Endothelial cell of umbilical vein (primary cell): ENCODE measurements around the gene AHNAK2. TPM values are rescaled to one million over a fixed set of nuclear protein-coding genes. Genes with fewer than 3 reads are reported as not detected.

ENCODE experiments used
- BruUV-seq: library from RNA; stranded (reverse); fragments of 400-500 nt; replicated peaks from 2 replicates; lab custom pipeline; 2021; lab: Mats Ljungman, UMichigan
- CTCF ChIA-PET: fragments of 300-600, 350-600 bp; sonication (Branson Sonifier 250); formaldehyde crosslinking; loops from one replicate; lab custom pipeline; 2021; ENCODE audit warnings: antibody characterized with exemption, inconsistent platforms; lab: Charles Lee
- POLR2A ChIA-PET: fragments of 300-600, 350-600 bp; sonication (Branson Sonifier 250); formaldehyde crosslinking; loops from one replicate; lab custom pipeline; 2021; ENCODE audit warnings: antibody characterized with exemption, inconsistent platforms; lab: Charles Lee
- DNase-seq: peaks from one replicate; pipeline ENCODE4 v3.0.0-alpha.2; 2011; ENCODE audit warnings: low read depth, low spot score
- FAIRE-seq: peaks from 2 replicates; lab custom pipeline; 2011; peaks lifted over from hg19 to GRCh38; lab: Jason Lieb, UNC
- H2AFZ ChIP-seq: 2 replicates; pipeline ENCODE4 v1.6.0; 2012; ENCODE audit warnings: low read depth, low read length, control low read depth, inconsistent platforms
- H3K27ac ChIP-seq: 2 replicates; pipeline ENCODE4 v1.5.1; 2011; ENCODE audit warnings: low read depth, mild to moderate bottlenecking, control low read depth, low read length, moderate library complexity; ENCODE audit not compliant: insufficient read depth
- H3K27me3 ChIP-seq, 2 experiments: 2 replicates each; pipeline versions ENCODE4 v1.6.0 to v1.6.1; 2011; ENCODE audit warnings: low read length in 2 of 2, mixed read lengths in 1 of 2; ENCODE audit not compliant: control insufficient read depth in 2 of 2, insufficient read depth in 2 of 2
- H3K36me3 ChIP-seq, 2 experiments: 2 replicates in 1 of 2; 3 replicates in 1 of 2; pipeline ENCODE4 v1.5.1; 2011; ENCODE audit warnings: low read length in 2 of 2, mild to moderate bottlenecking in 1 of 2, moderate library complexity in 1 of 2; ENCODE audit not compliant: control insufficient read depth in 2 of 2, insufficient read depth in 2 of 2; ENCODE audit errors: extremely low read depth in 1 of 2
- H3K4me1 ChIP-seq: 3 replicates; pipeline ENCODE4 v1.5.1; 2011; ENCODE audit warnings: mild to moderate bottlenecking, low read length; ENCODE audit not compliant: control insufficient read depth, insufficient read depth; ENCODE audit errors: extremely low read depth
- H3K4me2 ChIP-seq: 2 replicates; pipeline ENCODE4 v1.6.1; 2011; ENCODE audit warnings: low read length, control low read depth, mixed read lengths; ENCODE audit not compliant: insufficient read depth
- H3K4me3 ChIP-seq, 3 experiments: fragments of 200-600 bp in 1 of 3; sonication (generic), shearing (Covaris generic) in 1 of 3; replicated peaks in 1 of 3; 2 replicates each; pipeline ENCODE4 v1.5.1; 2011 to 2016; ENCODE audit warnings: control low read depth in 3 of 3, low read length in 3 of 3, mild to moderate bottlenecking in 2 of 3, inconsistent platforms in 1 of 3, low read depth in 1 of 3, moderate library complexity in 1 of 3; ENCODE audit not compliant: insufficient read depth in 1 of 3
- H3K79me2 ChIP-seq: 2 replicates; pipeline ENCODE4 v1.6.0; 2012; ENCODE audit warnings: low read length, inconsistent platforms; ENCODE audit not compliant: control insufficient read depth, insufficient read depth
- H3K9ac ChIP-seq: replicated peaks from 2 replicates; pipeline ENCODE3; 2011; ENCODE audit warnings: low read length, control low read depth; ENCODE audit not compliant: insufficient read depth; ENCODE audit errors: extremely low read depth
- H3K9me1 ChIP-seq: replicated peaks from 3 replicates; pipeline ENCODE4 v1.6.0; 2011; ENCODE audit warnings: mild to moderate bottlenecking, low read length; ENCODE audit not compliant: control insufficient read depth, insufficient read depth; ENCODE audit errors: extremely low read depth
- H3K9me3 ChIP-seq: replicated peaks from 2 replicates; pipeline ENCODE4 v1.5.1; 2012; ENCODE audit warnings: low read length, inconsistent platforms; ENCODE audit not compliant: control insufficient read depth, insufficient read depth
- H4K20me1 ChIP-seq: replicated peaks from 2 replicates; pipeline ENCODE3; 2011; ENCODE audit warnings: mild to moderate bottlenecking, low read length; ENCODE audit not compliant: control insufficient read depth, insufficient read depth; ENCODE audit errors: extremely low read depth
- EZH2 ChIP-seq: IDR thresholded peaks from 2 replicates; pipeline ENCODE4 v1.6.1; 2012; ENCODE audit warnings: borderline replicate concordance, low read depth, mild to moderate bottlenecking, moderate library complexity, low read length, inconsistent platforms; ENCODE audit not compliant: severe bottlenecking
- FOS ChIP-seq: IDR thresholded peaks from 2 replicates; pipeline ENCODE4 v1.6.1; 2011; ENCODE audit warnings: mild to moderate bottlenecking, low read length, moderate library complexity, borderline replicate concordance; ENCODE audit not compliant: insufficient read depth
- GATA2 ChIP-seq: IDR thresholded peaks from 2 replicates; pipeline ENCODE4 v1.7.0; 2011; ENCODE audit warnings: low read depth, mild to moderate bottlenecking, moderate library complexity, mixed read lengths, low read length; ENCODE audit not compliant: insufficient read length, insufficient read depth
- JUN ChIP-seq: IDR thresholded peaks from 2 replicates; pipeline ENCODE4 v1.6.1; 2011; ENCODE audit warnings: borderline replicate concordance, low read depth; ENCODE audit not compliant: insufficient read length, insufficient read depth
- MYC ChIP-seq: IDR thresholded peaks from one replicate; pipeline ENCODE4 v1.6.1; 2011; ENCODE audit warnings: mild to moderate bottlenecking, low read depth, low read length
- POLR2A ChIP-seq: IDR thresholded peaks from 2 replicates; pipeline ENCODE4 v1.6.1; 2012; ENCODE audit warnings: low read depth, mild to moderate bottlenecking, control low read depth, low read length
- POLR2AphosphoS5 ChIP-seq: IDR thresholded peaks from 2 replicates; pipeline ENCODE4 v1.6.1; 2012; ENCODE audit warnings: low read depth, mild to moderate bottlenecking, control low read depth, low read length, moderate library complexity; ENCODE audit not compliant: insufficient read depth
- dilution Hi-C: fragments of 300-500 bp; cut with MboI; formaldehyde crosslinking; loops from one replicate; pipeline ENCODE4 v1.15.0; 2019; ENCODE audit warnings: low sequenced_read_pairs; ENCODE audit not compliant: extremely low pct_ligation_motif_present
- intact Hi-C: fragments of 100-400 bp; cut with micrococcal nuclease; formaldehyde crosslinking; loops from one replicate; pipeline ENCODE4 v1.10.0; 2022
- polyA plus RNA-seq, 4 experiments: library from polyadenylated mRNA; depleted of rRNA in 3 of 4; stranded (reverse) in 3 of 4; unstranded in 1 of 4; fragments of >200 nt; gene quantifications; 2 replicates each; pipeline versions ENCODE4 v1.2.1 to v1.2.3, GENCODE V29; 2011 to 2012; ENCODE audit warnings: missing spikeins in 1 of 4
- total RNA-seq: library from RNA; stranded (reverse); gene quantifications from 2 replicates; pipeline ENCODE4 v1.2.3, GENCODE V29; 2021
- TF ChIP-seq, protein P1 (sequence below), 2 donors: IDR thresholded peaks; 1 replicate in 1 of 2; 2 replicates in 1 of 2; pipeline ENCODE4 v1.5.1; 2011; ENCODE audit warnings: low read length in 2 of 2, mild to moderate bottlenecking in 2 of 2, moderate library complexity in 2 of 2, control low read depth in 1 of 2, inconsistent platforms in 1 of 2, low read depth in 1 of 2; ENCODE audit not compliant: insufficient read depth in 1 of 2; ENCODE audit errors: extremely low read depth in 1 of 2
- TF ChIP-seq, protein P2 (sequence below): IDR thresholded peaks from 2 replicates; pipeline ENCODE4 v1.6.1; 2011; ENCODE audit not compliant: insufficient read depth, insufficient read length

AHNAK2 gene
- total and polyA plus RNA-seq, 2 donors (not counting 3 experiments of a cell fraction or from before 2014, with no cell fraction given), result 17.7 to 68.7 TPM

DNA sequence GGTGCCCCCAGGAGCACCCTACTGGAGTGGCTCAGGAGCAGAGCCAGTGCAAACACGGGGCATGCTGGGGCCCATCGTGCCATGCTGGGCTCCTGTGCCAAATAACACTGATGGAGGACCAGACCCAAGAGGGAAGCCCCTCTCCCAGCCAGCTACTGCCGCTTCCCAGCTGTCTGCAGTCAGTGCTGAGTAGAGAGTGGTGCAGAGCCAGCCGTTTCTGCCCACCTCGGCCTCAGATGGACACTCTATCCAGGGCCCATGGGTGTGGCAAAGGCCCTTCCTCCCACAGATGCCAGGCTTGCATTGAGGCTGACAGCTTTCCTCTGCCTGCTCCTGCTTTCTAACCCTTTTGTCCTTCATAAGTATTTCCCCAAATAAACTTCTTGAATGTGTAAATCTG lies 20.6 kb upstream of the AHNAK2 start:
- no peaks in the 10 kb centered on the region for H3K9me1 ChIP-seq
- H3K27me3 ChIP-seq, result no peaks in the 10 kb centered on the region
- no peaks in the 10 kb centered on the region for H3K79me2 ChIP-seq
- H3K36me3 ChIP-seq, result no peaks in the 10 kb centered on the region
- H3K27ac ChIP-seq, result no peak overlapping the region
- no peak overlapping the region for H3K4me3 ChIP-seq
- FAIRE-seq (no peak), DNase-seq (no peak)
- no peak overlapping the region for H2AFZ ChIP-seq
- H3K9me3 ChIP-seq, result no peaks in the 10 kb centered on the region
- no peaks in the 10 kb centered on the region for H3K4me1 ChIP-seq
- dilution Hi-C loops (no loop called here), intact Hi-C loops (no loop called here)
- H3K9ac ChIP-seq, result no peak overlapping the region
- CTCF ChIA-PET, result interaction anchor here (2.4 kb wide), 1 partner anchor 47 kb away, joined by 10 read pairs; no protein-coding TSS in a partner anchor
- POLR2A ChIA-PET, result no interaction called here
- H4K20me1 ChIP-seq, result no peaks in the 10 kb centered on the region
- no TSS peak for BruUV-seq
- no peak for TF ChIP-seq GATA2
- no peak overlapping the region for H3K4me2 ChIP-seq

DNA sequence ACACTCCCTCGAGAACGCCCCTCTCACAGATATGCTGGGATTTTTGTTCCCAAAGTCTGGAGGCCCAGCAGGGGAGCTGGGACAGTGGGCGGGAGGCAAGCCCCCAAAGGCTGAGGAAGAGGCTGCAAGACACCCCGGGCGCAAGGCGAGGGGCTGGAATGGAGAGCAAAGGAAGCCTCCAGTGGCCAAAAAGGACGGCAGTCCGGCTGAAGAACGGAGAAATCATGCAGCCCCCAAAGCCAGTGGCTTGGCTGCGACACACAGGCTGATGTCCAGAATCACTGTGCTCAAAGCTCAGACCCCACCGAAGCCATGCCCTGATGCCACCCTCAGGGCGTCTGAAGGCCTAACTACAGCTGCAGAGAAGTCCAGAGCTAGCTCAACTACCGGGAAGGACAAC lies 18.3 kb upstream of the AHNAK2 start:
- Histone ChIP-seq H3K9me1 (no peaks in the 10 kb centered on the region), H2AFZ (no peak overlapping the region), H3K79me2 (no peaks in the 10 kb centered on the region), H3K36me3 (peaks cover 0 to 2% of the 10 kb centered on the region in 2 experiments), H3K27me3 (no peaks in the 10 kb centered on the region), H3K4me1 (no peaks in the 10 kb centered on the region), H4K20me1 (no peaks in the 10 kb centered on the region), H3K27ac (no peak overlapping the region), H3K9ac (no peak overlapping the region), H3K4me2 (no peak overlapping the region), H3K4me3 (no peak overlapping the region), H3K9me3 (no peaks in the 10 kb centered on the region)
- CTCF ChIA-PET, result no interaction called here
- POLR2A ChIA-PET, result no interaction called here
- dilution Hi-C loops (no loop called here), intact Hi-C loops (no loop called here)
- no peak for DNase-seq
- TF ChIP-seq FOS (no peak), EZH2 (no peak), POLR2AphosphoS5 (no peak), JUN (no peak), POLR2A (no peak), GATA2 (no peak), MYC (no peak)
- TF ChIP-seq, protein P1, sequence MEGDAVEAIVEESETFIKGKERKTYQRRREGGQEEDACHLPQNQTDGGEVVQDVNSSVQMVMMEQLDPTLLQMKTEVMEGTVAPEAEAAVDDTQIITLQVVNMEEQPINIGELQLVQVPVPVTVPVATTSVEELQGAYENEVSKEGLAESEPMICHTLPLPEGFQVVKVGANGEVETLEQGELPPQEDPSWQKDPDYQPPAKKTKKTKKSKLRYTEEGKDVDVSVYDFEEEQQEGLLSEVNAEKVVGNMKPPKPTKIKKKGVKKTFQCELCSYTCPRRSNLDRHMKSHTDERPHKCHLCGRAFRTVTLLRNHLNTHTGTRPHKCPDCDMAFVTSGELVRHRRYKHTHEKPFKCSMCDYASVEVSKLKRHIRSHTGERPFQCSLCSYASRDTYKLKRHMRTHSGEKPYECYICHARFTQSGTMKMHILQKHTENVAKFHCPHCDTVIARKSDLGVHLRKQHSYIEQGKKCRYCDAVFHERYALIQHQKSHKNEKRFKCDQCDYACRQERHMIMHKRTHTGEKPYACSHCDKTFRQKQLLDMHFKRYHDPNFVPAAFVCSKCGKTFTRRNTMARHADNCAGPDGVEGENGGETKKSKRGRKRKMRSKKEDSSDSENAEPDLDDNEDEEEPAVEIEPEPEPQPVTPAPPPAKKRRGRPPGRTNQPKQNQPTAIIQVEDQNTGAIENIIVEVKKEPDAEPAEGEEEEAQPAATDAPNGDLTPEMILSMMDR (IDR thresholded peaks at IDR 0.05; ENCODE audit: extremely low read depth in 1 of 2, insufficient read depth in 1 of 2, low read depth in 1 of 2, low read length in 2 of 2), result no peak
- TF ChIP-seq, protein P2, sequence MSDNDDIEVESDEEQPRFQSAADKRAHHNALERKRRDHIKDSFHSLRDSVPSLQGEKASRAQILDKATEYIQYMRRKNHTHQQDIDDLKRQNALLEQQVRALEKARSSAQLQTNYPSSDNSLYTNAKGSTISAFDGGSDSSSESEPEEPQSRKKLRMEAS, result no peak
- BruUV-seq, result no TSS peak
- FAIRE-seq, result no peak
